H9 (cell line): ENCODE data around the gene FRMD4B. TPM values are rescaled to one million over a fixed set of nuclear protein-coding genes. Genes with fewer than 3 reads are reported as not detected.

Experiments used
- DNase-seq: peaks from one replicate; pipeline ENCODE4 v3.0.0-alpha.2; 2017
- H2AFZ ChIP-seq: one replicate; pipeline ENCODE4 v1.6.1; 2013; ENCODE audit warnings: mild to moderate bottlenecking, low read length, control low read depth, moderate library complexity
- H2AK5ac ChIP-seq: 2 replicates; pipeline ENCODE4 v1.6.1; 2013; ENCODE audit warnings: low read length, control low read depth, mixed read lengths; ENCODE audit not compliant: insufficient read length
- H2BK120ac ChIP-seq: one replicate; pipeline ENCODE4 v1.6.1; 2013; ENCODE audit warnings: low read depth, mild to moderate bottlenecking, low read length, control low read depth, inconsistent platforms; ENCODE audit not compliant: poor library complexity, severe bottlenecking
- H2BK12ac ChIP-seq: 2 replicates; pipeline ENCODE4 v1.6.1; 2013; ENCODE audit warnings: low read length, control low read depth, mixed read lengths, low read depth; ENCODE audit not compliant: insufficient read length
- H2BK15ac ChIP-seq: 2 replicates; pipeline ENCODE4 v1.6.1; 2013; ENCODE audit warnings: low read depth, low read length, control low read depth
- H2BK20ac ChIP-seq: one replicate; pipeline ENCODE4 v1.6.1; 2013; ENCODE audit warnings: low read depth, mild to moderate bottlenecking, low read length, control low read depth, inconsistent platforms; ENCODE audit not compliant: poor library complexity, severe bottlenecking
- H2BK5ac ChIP-seq: 2 replicates; pipeline ENCODE4 v1.6.1; 2013; ENCODE audit warnings: low read length, control low read depth, mixed read lengths; ENCODE audit not compliant: insufficient read length
- H3K14ac ChIP-seq: 2 replicates; pipeline ENCODE4 v1.6.1; 2013; ENCODE audit warnings: low read length, control low read depth; ENCODE audit not compliant: insufficient read depth
- H3K18ac ChIP-seq: 2 replicates; pipeline ENCODE4 v1.6.1; 2013; ENCODE audit warnings: low read depth, mild to moderate bottlenecking, mixed read lengths, low read length, control low read depth; ENCODE audit not compliant: insufficient read length
- H3K23ac ChIP-seq: 2 replicates; pipeline ENCODE4 v1.6.1; 2013; ENCODE audit warnings: low read length, control low read depth, mixed read lengths, low read depth; ENCODE audit not compliant: insufficient read length
- H3K23me2 ChIP-seq: 2 replicates; pipeline ENCODE4 v1.6.1; 2013; ENCODE audit warnings: low read depth, mild to moderate bottlenecking, mixed read lengths, low read length, control low read depth; ENCODE audit not compliant: insufficient read length, poor library complexity, severe bottlenecking
- H3K27ac ChIP-seq: 2 replicates; pipeline ENCODE4 v1.5.1; 2013; ENCODE audit warnings: low read length, control low read depth, mixed read lengths, low read depth; ENCODE audit not compliant: insufficient read length
- H3K27me3 ChIP-seq: 2 replicates; pipeline ENCODE4 v1.6.1; 2013; ENCODE audit warnings: low read length, control low read depth, inconsistent platforms; ENCODE audit not compliant: insufficient read depth
- H3K4ac ChIP-seq: 2 replicates; pipeline ENCODE4 v1.6.1; 2013; ENCODE audit warnings: low read depth, mild to moderate bottlenecking, control low read depth, inconsistent platforms, low read length, moderate library complexity
- H3K4me1 ChIP-seq: 2 replicates; pipeline ENCODE4 v1.6.1; 2013; ENCODE audit warnings: low read length, control low read depth, inconsistent platforms; ENCODE audit not compliant: insufficient read depth
- H3K4me2 ChIP-seq: 2 replicates; pipeline ENCODE4 v1.6.1; 2013; ENCODE audit warnings: low read length, control low read depth, mixed read lengths; ENCODE audit not compliant: insufficient read length, insufficient read depth
- H3K56ac ChIP-seq: 2 replicates; pipeline ENCODE4 v1.6.1; 2013; ENCODE audit warnings: low read depth, mild to moderate bottlenecking, mixed read lengths, low read length, control low read depth; ENCODE audit not compliant: insufficient read length
- H3K79me1 ChIP-seq: 2 replicates; pipeline ENCODE4 v1.6.1; 2013; ENCODE audit warnings: low read depth, mild to moderate bottlenecking, moderate library complexity, low read length, control low read depth, inconsistent platforms; ENCODE audit not compliant: insufficient read depth, poor library complexity, severe bottlenecking
- H3K79me2 ChIP-seq: 2 replicates; pipeline ENCODE4 v1.6.1; 2013; ENCODE audit warnings: low read length, control low read depth, inconsistent platforms; ENCODE audit not compliant: insufficient read depth
- H3K9ac ChIP-seq: 2 replicates; pipeline ENCODE4 v1.6.1; 2013; ENCODE audit warnings: low read length, control low read depth, mixed read lengths; ENCODE audit not compliant: insufficient read length; ENCODE audit errors: extremely low read depth
- H3K9me3 ChIP-seq: one replicate; pipeline ENCODE4 v1.6.1; 2013; ENCODE audit warnings: low read depth, low read length, inconsistent platforms; ENCODE audit not compliant: control insufficient read depth
- H3T11ph ChIP-seq: one replicate; pipeline ENCODE4 v1.6.1; 2013; ENCODE audit warnings: mild to moderate bottlenecking, low read length, control low read depth, inconsistent platforms
- H4K20me1 ChIP-seq: one replicate; pipeline ENCODE4 v1.6.1; 2013; ENCODE audit not compliant: control insufficient read depth, insufficient read length, insufficient read depth
- H4K5ac ChIP-seq: 2 replicates; pipeline ENCODE4 v1.6.1; 2013; ENCODE audit warnings: low read depth, mild to moderate bottlenecking, mixed read lengths, low read length, control low read depth; ENCODE audit not compliant: insufficient read length
- H4K8ac ChIP-seq: replicated peaks from 2 replicates; pipeline ENCODE4 v1.6.1; 2013; ENCODE audit warnings: low read length, control low read depth, mixed read lengths, low read depth; ENCODE audit not compliant: insufficient read length
- H4K91ac ChIP-seq: 2 replicates; pipeline ENCODE4 v1.6.1; 2013; ENCODE audit warnings: low read depth, mild to moderate bottlenecking, moderate library complexity, mixed read lengths, low read length, control low read depth; ENCODE audit not compliant: insufficient read length
- H3K27ac Mint-ChIP-seq, 3 experiments: 2 replicates in 2 of 3; 3 replicates in 1 of 3; pipeline ENCODE4 v1.8.0; 2020 to 2021; ENCODE audit warnings: mixed read lengths in 3 of 3, mild to moderate bottlenecking in 1 of 3, moderate library complexity in 1 of 3
- H3K27me3 Mint-ChIP-seq: 2 replicates; pipeline ENCODE4 v1.8.0; 2021; ENCODE audit warnings: low read depth, mild to moderate bottlenecking, moderate library complexity, mixed read lengths
- H3K36me3 Mint-ChIP-seq, 3 experiments: 2 replicates in 2 of 3; 3 replicates in 1 of 3; pipeline ENCODE4 v1.8.0; 2020 to 2021; ENCODE audit warnings: low read depth in 3 of 3, mixed read lengths in 3 of 3; ENCODE audit not compliant: insufficient read depth in 1 of 3
- H3K4me1 Mint-ChIP-seq, 2 experiments: 2 replicates each; pipeline ENCODE4 v1.8.0; 2020; ENCODE audit warnings: mixed read lengths in 2 of 2
- H3K4me3 Mint-ChIP-seq, 2 experiments: 2 replicates in 1 of 2; 3 replicates in 1 of 2; pipeline ENCODE4 v1.8.0; 2020 to 2021; ENCODE audit warnings: mild to moderate bottlenecking in 2 of 2, mixed read lengths in 2 of 2, moderate library complexity in 1 of 2
- H3K9me3 Mint-ChIP-seq, 2 experiments: 2 replicates in 1 of 2; 3 replicates in 1 of 2; pipeline ENCODE4 v1.8.0; 2020; ENCODE audit warnings: mild to moderate bottlenecking in 2 of 2, mixed read lengths in 2 of 2, moderate library complexity in 1 of 2
- CTCF ChIP-seq: fragments of 200-600 bp; sonication (generic); conservative IDR thresholded peaks from 3 replicates; pipeline ENCODE4 v1.8.0; 2021; ENCODE audit warnings: antibody characterized with exemption, mild to moderate bottlenecking
- WGBS: extraction: QIAGEN DNeasy Blood & Tissue Kit; methylation state at CpG from one replicate; pipeline ENCODE4 v1.1.7; 2013; ENCODE audit warnings: missing lambda C conversion rate, low lambda C conversion rate, mixed read lengths; ENCODE audit not compliant: insufficient read length; ENCODE audit errors: extremely low coverage; 5-methylcytosine and 5-hydroxymethylcytosine counted together
- total RNA-seq: library from RNA; stranded (reverse); gene quantifications from 2 replicates; pipeline ENCODE4 v1.2.1, GENCODE V29; 2021

Gene FRMD4B
- total RNA-seq, 1 experiment from 2014 or later, result 3.4 TPM

DNA sequence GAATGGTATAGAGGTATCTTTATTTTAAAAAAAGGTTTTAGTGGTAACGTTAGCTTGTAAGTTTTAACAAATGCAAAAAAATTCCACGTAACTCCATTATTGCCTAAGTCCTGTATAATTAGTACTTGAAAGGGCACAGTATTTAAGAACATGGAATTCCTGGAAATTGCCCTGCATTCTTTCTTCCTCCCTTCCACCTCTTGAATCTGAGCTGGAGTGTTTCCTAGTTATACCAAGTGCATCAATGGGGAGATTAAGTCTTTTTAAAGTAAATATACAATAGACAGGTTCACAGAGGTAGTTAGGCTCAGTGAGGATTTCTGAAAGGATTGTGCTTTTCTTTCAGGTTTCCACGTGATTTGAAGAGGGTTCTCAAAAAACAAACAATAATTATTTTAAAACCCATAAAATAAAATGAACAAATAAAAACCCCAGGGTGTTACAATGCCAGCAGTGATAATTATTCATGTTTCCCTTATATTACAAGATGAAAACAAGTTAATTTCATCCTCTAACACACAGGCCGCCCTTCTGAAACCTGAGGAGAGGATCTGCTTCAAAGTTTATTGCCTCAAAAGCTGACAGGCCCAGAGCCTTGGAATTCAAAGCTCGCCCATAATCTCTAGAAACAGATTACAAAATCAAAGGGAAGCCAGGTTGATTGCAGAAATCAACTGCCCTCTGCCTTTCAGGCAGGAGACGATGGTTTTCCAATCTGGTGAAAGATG is 134.6 kb downstream of the FRMD4B start:
- no peaks in the 10 kb centered on the region for H3K23me2 ChIP-seq
- no peaks in the 10 kb centered on the region; the same call in 1 of the 2 replicates for H3K4me1 ChIP-seq
- no peak overlapping the region for H4K8ac ChIP-seq
- H3K27me3 Mint-ChIP-seq, result peaks cover 81% of the 10 kb centered on the region
- no peak overlapping the region for H3K14ac ChIP-seq
- H3K4me2 ChIP-seq, result no peak overlapping the region
- DNase-seq, result no peak
- H3K23ac ChIP-seq, result no peak overlapping the region
- H3K79me2 ChIP-seq, result no peaks in the 10 kb centered on the region
- H2BK15ac ChIP-seq, result no peak overlapping the region
- H3K4me3 Mint-ChIP-seq, result no peak overlapping the region
- H3K27ac ChIP-seq, result no peak overlapping the region
- no peaks in the 10 kb centered on the region for H3K79me1 ChIP-seq
- no peak for TF ChIP-seq CTCF
- peaks cover 10% of the 10 kb centered on the region; the same call in 1 of the 2 replicates for H3K27me3 ChIP-seq
- H3K4me1 Mint-ChIP-seq, result peaks cover 31 to 47% of the 10 kb centered on the region in 2 experiments
- H3K56ac ChIP-seq, result no peak overlapping the region
- no peak overlapping the region for H2AK5ac ChIP-seq
- H2BK12ac ChIP-seq, result no peak overlapping the region
- no CpG with 5 or more reads among the region's 6 CpGs for WGBS
- no peak overlapping the region for H3T11ph ChIP-seq
- no peak overlapping the region for H2AFZ ChIP-seq
- no peak overlapping the region for H2BK20ac ChIP-seq
- H3K4ac ChIP-seq, result no peak overlapping the region
- H3K9me3 Mint-ChIP-seq, result no peaks in the 10 kb centered on the region; a peak in 1 of 5 replicates
- H4K20me1 ChIP-seq, result no peaks in the 10 kb centered on the region
- H4K5ac ChIP-seq, result no peak overlapping the region
- H3K36me3 Mint-ChIP-seq, result no peaks in the 10 kb centered on the region
- no peaks in the 10 kb centered on the region for H3K9me3 ChIP-seq
- H3K27ac Mint-ChIP-seq, result no peak overlapping the region
- no peak overlapping the region for H2BK120ac ChIP-seq
- no peak overlapping the region for H2BK5ac ChIP-seq
- H4K91ac ChIP-seq, result no peak overlapping the region
- H3K18ac ChIP-seq, result no peak overlapping the region
- no peak overlapping the region for H3K9ac ChIP-seq
